GM18868 (cell line): ENCODE data around the gene SH2D3A.
"Not testable (repeated sequence)": the region's sequence is repeated elsewhere in the genome, so short reads cannot be mapped to it uniquely, and the experiment has no call there.

ENCODE experiments used
- ATAC-seq: cut with Tn5 transposase; IDR thresholded peaks from one replicate; pipeline ENCODE4 v1.9.1; 2021; ENCODE audit warnings: mild to moderate bottlenecking, moderate library complexity; ENCODE audit not compliant: unreplicated experiment

The SH2D3A gene

DNA sequence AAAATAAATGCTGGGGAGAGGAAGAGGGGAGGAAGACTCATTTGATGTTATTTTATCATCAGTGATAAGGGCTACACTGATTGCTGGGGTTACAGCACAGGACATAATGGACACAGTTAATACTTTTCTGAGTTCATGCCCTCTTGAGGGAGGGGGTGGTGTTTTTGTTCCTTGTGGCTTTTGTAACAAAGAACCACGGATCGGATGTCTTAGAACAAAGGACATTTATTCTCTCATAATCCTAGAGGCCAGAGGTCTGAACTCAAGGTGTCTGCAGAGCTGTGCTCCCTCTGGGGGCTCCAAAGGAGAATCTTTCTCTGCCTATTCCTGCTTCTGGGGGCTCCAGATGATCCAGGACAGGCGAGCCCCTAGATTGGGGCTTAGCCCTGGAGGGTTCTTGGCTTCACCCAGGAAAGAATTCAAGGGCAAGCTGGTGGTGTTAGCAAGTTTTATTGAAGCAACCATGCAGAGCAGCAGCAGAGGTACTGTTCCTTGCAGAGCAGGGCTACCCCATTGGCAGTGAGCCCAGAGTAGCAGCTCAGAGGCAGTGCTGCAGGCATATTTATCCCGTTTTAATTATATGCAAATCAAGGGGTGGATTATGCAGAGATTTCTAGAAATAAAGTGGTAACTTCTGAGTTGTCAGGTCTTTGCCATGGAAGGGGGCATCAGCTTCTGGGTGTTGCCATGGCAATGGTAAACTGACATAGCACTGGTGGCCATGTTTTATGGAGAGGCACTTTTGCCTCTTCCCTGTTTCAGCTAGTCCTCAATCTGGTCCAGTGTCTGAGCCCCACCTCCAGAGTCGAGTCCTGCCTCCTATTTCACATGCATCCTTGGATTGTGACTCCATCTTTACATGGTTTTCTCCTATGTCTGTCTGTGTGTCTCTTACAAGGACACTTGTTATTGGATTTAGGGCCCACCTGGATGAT is 23.2 kb upstream of the SH2D3A start:
- ATAC-seq = no peak

DNA sequence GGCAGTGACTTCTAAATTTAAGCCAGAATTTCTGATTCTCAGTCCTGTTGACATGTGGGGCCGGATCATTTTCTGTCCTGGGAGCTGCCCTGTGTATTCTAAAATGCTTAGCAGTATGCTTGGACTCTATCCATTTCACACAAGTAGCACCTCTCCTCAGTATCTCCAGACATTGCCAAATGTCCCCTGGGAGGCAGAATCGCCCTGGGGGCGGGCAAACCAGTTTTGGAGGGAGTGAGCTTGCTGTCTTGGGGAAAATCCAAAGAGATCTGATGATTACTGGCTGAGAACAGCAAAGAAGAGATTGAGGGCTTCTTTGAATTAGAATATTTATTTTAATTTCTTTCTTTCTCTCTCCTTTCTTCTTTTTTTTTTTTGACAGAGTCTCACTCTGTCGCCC is 21.7 kb upstream of the SH2D3A start:
- no peak for ATAC-seq

DNA sequence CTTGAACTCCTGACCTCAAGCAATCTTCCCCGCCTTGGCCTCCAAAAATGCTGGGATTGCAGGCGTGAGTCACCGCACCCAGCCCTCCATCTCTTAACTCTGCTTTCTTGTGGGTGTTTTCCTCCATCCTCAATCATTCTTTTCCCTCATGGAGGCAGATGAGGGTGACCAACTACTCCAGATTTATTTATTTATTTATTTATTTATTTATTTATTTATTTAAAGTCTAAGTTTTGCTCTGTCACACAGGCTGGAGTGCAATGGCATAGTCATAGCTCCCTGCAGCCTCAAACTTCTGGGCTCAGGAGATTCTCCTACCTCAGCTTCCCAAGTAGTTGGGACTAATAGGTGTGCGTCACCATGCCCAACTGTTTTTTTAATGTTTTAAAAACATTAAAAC is 20.2 kb upstream of the SH2D3A start:
- no peak for ATAC-seq

- ATAC-seq = no peak
These were observed 12.0 kb upstream of the SH2D3A start for GRCh38 chr19:6779206-6779605.

GRCh38 chr19:6778386-6778785 is 11.2 kb upstream of the SH2D3A start:
- no peak for ATAC-seq

DNA sequence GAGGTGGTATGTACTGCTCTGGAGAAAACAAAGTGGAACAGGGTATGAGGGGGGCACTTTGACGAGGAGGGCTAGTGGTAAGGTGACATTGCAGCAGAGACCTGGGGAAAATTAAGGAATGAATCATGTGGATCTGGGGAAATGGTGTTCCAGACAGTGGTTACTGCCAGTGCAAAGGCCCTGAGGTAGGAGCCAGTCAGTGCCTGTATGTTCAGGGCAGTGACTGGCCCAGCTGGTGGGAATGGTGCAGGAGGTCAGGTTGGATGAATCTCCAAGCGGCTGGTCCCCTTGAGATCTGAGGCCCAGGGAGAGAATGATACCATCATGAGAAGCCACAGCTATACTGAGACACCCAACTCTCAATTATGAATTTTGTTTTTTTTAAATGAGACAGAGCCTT is 10.2 kb upstream of the SH2D3A start:
- ATAC-seq = no peak

- ATAC-seq = no peak
These were observed 9.8 kb upstream of the SH2D3A start for GRCh38 chr19:6776999-6777398.

- ATAC-seq = not testable (repeated sequence)
These were observed 8.8 kb upstream of the SH2D3A start for GRCh38 chr19:6776045-6776444.

GRCh38 chr19:6774821-6775707 is 7.8 kb upstream of the SH2D3A start:
- ATAC-seq = no peak

GRCh38 chr19:6773323-6773931 is 6.2 kb upstream of the SH2D3A start:
- ATAC-seq = no peak

DNA sequence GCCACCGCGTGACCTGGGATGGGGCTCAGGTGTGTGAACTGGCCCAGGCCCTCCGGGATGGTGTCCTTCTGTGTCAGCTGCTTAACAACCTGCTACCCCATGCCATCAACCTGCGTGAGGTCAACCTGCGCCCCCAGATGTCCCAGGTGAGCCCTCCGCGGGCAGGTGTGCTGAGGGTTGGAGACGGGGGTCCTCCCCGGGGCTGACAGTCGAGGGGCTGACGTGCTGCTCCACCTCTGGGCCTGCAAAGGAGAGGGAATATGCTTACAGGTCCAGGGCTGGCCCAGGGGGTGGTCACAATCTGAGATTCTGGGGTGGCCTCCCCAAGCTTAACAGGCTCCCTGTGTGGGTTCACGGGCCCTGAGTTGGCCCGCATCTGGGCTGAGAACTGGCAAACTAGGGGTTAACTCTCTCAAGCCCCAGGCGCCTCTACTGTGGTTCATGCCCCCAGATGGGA is 5.7 kb upstream of the SH2D3A start:
- no peak for ATAC-seq

DNA sequence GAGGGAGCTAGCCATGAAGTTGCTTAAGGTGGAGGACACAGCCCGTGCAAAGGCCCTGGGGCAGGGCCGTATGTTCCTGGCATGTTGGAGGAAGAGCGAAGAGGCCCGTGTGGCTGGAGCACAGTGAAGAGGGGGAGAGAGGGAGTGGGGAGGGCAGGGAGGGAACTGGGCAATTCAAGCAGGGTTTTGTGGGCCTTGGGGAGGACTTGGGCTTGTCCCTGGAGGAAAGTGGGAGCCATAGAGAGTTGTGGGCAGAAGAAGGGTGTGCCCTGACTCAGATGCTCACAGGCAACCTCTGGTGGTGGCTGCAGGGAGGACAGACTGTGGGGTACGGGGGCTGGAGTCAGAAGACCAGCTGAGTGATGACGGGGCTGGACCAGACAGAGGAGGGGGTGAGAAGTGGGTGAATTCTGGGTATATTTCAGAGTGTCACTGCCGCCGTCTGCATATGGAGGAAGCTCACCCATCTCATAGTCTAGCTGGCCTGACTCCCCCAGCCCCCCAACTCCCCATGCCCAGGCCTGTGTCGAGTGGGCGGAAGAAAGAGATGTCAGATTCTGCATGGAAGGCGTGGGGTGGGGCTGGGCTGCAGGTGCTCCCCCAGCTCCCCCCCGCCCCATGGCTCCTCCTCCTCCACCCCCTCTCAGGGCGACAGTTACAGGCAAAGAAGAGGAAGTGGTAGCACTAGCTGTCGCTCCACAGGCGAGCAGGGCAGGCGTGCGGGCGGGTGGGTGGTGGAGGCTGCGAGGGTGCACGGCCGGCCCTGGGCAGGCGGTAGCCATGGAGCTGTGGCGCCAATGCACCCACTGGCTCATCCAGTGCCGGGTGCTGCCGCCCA is 5.0 kb upstream of the SH2D3A start, which contains the start of gene VAV1:
Gene VAV1 (plus strand): TSS at position 681 of the 838 bp plus-strand sequence. CDS start 100 bp downstream, at position 781.
- peak; percentile 54 for ATAC-seq

GRCh38 chr19:6771648-6772027 is 4.4 kb upstream of the SH2D3A start:
- ATAC-seq = not testable (repeated sequence)

- no peak for ATAC-seq
These were observed 1.9 kb upstream of the SH2D3A start for GRCh38 chr19:6769006-6769619.

DNA sequence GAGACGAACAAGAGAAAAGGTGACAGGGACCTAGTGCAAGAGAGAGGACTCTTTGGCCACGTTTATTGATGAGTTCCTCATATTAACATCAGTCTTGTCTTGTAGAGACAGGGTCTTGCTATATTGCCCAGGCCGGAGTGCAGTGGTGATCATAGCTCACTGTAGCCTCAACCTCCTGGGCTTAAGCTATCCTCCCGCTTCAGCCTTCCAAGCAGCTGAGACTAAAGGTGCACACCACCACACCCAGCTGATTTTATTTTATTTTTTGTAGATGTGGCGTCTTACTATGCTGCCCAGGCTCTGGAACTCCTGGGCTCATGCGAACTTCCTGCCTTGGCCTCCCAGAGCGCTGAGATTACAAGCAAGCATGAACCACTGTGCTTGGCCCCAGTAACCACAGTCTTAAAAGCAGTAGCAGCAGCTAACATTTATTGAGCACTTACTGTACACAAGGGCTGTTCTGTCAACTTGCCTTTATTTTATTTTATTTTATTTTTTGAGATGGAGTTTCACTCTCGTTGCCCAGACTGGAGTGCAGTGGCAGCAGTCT is 1.1 kb upstream of the SH2D3A start:
- no peak for ATAC-seq

DNA sequence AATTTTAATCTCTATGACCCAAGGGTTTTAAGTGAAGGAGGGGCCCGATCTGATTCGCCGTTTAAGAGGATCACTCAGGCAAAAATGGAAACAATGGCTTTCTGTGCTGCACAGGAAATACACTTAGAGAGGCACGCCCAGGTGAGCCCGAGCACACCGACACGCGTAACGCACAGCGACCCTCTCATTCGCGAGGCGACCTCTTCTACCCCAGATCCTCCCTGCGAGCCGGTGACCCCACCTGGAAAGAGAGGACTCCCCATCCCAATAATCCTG is 216 bp downstream of the SH2D3A start:
- peak; percentile 6 for ATAC-seq

GRCh38 chr19:6766357-6767080 is 716 bp downstream of the SH2D3A start:
- no peak for ATAC-seq

GRCh38 chr19:6765738-6766356 is 1.4 kb downstream of the SH2D3A start:
- ATAC-seq = no peak
